Kasumi-1 (cell line): ENCODE data around the gene GNG8.
A peak's percentile ranks its signal among the peaks of the same experiment; 100 is the strongest.

ENCODE experiments used
- DNase-seq, 2 experiments: peaks; one replicate each; lab custom pipeline; 2025; lab: John Stamatoyannopoulos, UW

Gene GNG8

GRCh38 chr19:46602392-46603194 is 33.4 kb downstream of the GNG8 start:
- no peak for DNase-seq

GRCh38 chr19:46601318-46602224 is 34.4 kb downstream of the GNG8 start, which contains the start of gene CALM3:
Gene CALM3, plus strand, starts transcription at chr19:46601330. Its CDS starts 105 bp downstream, at chr19:46601435.
- peak in 1 of 2 experiments; percentile 3 for DNase-seq

GRCh38 chr19:46600384-46601317 is 35.4 kb downstream of the GNG8 start:
- DNase-seq, result peak; percentile 91

- DNase-seq, result no peak
These were observed 36.2 kb downstream of the GNG8 start for GRCh38 chr19:46599716-46600373.

- DNase-seq, result no peak
These were observed 37.6 kb downstream of the GNG8 start for GRCh38 chr19:46598372-46598917.

GRCh38 chr19:46596008-46596407 is 40.0 kb downstream of the GNG8 start:
- DNase-seq, result no peak

GRCh38 chr19:46591870-46592269 is 44.1 kb downstream of the GNG8 start:
- DNase-seq, result peak in 1 of 2 experiments; percentile 4

GRCh38 chr19:46591254-46591653 is 44.7 kb downstream of the GNG8 start:
- DNase-seq, result no peak

- DNase-seq, result no peak
These were observed 48.1 kb downstream of the GNG8 start for GRCh38 chr19:46587861-46588260.

GRCh38 chr19:46586294-46586693 is 49.7 kb downstream of the GNG8 start:
- DNase-seq, result no peak

- no peak for DNase-seq
These were observed 50.5 kb downstream of the GNG8 start for GRCh38 chr19:46585539-46585938.
